ENCODE data around the gene CD1C.
"Not testable (repeated sequence)": the region's sequence is repeated elsewhere in the genome, so short reads cannot be mapped to it uniquely, and the experiment has no call there.

The CD1C gene

DNA sequence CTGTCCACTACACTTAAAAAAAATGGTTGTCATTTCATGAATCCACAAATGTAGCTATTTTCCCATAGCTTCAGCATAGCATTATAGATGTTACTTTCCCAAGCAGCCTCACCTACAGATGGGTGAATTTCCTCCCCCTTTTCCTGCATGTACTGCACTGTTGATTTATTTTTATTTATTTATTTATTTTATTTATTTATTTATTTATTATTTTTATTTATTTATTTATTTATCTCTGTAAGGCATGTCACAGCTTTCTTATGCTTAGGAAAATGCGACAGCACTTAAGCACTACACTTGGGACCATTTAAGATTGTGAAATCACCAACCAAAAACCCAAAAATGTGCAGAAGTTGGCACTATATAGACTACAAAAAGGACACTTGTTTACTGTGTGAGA, 30.6 kb upstream of the CD1C start:
- ATAC-seq: no peak

DNA sequence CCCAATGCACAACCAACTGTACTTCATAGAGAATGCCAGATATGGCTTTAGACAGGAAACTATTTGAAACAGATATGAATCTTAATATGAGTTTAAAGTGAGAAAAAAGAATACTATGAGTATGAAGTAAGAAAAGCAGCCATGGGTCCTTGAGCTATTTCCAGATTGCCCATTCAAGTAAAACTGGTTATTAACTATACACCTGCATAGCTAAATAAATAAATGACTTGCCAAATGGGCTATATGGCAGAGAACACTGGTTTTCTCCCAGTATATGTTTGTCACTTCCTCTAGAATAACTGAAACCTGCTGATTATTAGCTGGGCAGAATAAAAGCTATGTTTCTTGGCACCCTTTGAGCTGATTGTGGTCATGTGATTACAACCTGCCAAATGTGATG, 17.0 kb upstream of the CD1C start:
- ATAC-seq: no peak

More for the DNA sequence above, 30.6 kb upstream of the CD1C start:
- TF ChIP-seq ESRRG (CRISPR knock-in tag; IDR thresholded peaks at IDR 0.05) (no peak), ISL1 (CRISPR knock-in tag; IDR thresholded peaks at IDR 0.05) (no peak), GLIS3 (CRISPR knock-in tag; IDR thresholded peaks at IDR 0.05) (no peak), ZNF70 (CRISPR knock-in tag; IDR thresholded peaks at IDR 0.05) (no peak), TOX (CRISPR knock-in tag; IDR thresholded peaks at IDR 0.05; ENCODE audit: borderline replicate concordance) (no peak), ZFP30 (CRISPR knock-in tag; IDR thresholded peaks at IDR 0.05) (no peak), PPARA (CRISPR knock-in tag; IDR thresholded peaks at IDR 0.05; ENCODE audit: borderline replicate concordance) (no peak), ZC3H10 (CRISPR knock-in tag; IDR thresholded peaks at IDR 0.05) (no peak), ZNF565 (CRISPR knock-in tag; conservative IDR thresholded peaks at IDR 0.05; ENCODE audit: low read depth) (no peak), ARNTL (CRISPR knock-in tag; IDR thresholded peaks at IDR 0.05; ENCODE audit: borderline replicate concordance, low read depth) (no peak)
- TF ChIP-seq, protein P1, sequence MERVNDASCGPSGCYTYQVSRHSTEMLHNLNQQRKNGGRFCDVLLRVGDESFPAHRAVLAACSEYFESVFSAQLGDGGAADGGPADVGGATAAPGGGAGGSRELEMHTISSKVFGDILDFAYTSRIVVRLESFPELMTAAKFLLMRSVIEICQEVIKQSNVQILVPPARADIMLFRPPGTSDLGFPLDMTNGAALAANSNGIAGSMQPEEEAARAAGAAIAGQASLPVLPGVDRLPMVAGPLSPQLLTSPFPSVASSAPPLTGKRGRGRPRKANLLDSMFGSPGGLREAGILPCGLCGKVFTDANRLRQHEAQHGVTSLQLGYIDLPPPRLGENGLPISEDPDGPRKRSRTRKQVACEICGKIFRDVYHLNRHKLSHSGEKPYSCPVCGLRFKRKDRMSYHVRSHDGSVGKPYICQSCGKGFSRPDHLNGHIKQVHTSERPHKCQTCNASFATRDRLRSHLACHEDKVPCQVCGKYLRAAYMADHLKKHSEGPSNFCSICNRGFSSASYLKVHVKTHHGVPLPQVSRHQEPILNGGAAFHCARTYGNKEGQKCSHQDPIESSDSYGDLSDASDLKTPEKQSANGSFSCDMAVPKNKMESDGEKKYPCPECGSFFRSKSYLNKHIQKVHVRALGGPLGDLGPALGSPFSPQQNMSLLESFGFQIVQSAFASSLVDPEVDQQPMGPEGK (CRISPR knock-in tag; IDR thresholded peaks at IDR 0.05; ENCODE audit: borderline replicate concordance): no peak
- TF ChIP-seq, protein P2, sequence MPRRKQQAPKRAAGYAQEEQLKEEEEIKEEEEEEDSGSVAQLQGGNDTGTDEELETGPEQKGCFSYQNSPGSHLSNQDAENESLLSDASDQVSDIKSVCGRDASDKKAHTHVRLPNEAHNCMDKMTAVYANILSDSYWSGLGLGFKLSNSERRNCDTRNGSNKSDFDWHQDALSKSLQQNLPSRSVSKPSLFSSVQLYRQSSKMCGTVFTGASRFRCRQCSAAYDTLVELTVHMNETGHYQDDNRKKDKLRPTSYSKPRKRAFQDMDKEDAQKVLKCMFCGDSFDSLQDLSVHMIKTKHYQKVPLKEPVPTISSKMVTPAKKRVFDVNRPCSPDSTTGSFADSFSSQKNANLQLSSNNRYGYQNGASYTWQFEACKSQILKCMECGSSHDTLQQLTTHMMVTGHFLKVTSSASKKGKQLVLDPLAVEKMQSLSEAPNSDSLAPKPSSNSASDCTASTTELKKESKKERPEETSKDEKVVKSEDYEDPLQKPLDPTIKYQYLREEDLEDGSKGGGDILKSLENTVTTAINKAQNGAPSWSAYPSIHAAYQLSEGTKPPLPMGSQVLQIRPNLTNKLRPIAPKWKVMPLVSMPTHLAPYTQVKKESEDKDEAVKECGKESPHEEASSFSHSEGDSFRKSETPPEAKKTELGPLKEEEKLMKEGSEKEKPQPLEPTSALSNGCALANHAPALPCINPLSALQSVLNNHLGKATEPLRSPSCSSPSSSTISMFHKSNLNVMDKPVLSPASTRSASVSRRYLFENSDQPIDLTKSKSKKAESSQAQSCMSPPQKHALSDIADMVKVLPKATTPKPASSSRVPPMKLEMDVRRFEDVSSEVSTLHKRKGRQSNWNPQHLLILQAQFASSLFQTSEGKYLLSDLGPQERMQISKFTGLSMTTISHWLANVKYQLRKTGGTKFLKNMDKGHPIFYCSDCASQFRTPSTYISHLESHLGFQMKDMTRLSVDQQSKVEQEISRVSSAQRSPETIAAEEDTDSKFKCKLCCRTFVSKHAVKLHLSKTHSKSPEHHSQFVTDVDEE (CRISPR knock-in tag; IDR thresholded peaks at IDR 0.05): no peak

DNA sequence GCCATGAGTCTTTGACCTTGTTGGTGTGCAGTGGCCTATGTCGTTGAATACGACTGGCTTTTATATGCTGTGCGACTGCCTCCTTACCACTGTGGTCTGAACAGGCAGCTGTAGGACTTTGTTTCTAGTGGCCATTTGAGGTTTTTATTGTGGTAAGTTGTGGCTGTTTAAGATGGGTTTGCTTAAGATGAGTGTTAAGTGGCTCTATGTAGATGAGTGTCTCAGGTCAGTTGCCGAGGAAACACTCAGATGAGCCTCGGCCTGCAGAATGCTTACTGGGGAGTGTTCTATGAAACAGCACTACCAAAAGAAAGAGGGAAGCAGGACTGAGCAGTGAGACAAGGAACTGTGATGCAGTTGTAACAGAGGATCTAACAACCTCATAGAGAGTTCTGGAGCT, 14.9 kb upstream of the CD1C start:
- TF ChIP-seq OSR1 (CRISPR knock-in tag; IDR thresholded peaks at IDR 0.05) (no peak), ZNF70 (CRISPR knock-in tag; IDR thresholded peaks at IDR 0.05) (no peak), ZC3H10 (CRISPR knock-in tag; IDR thresholded peaks at IDR 0.05) (no peak), TCF4 (CRISPR knock-in tag; IDR thresholded peaks at IDR 0.05; ENCODE audit: borderline replicate concordance) (no peak)
- ATAC-seq: no peak

More for the DNA sequence above, 17.0 kb upstream of the CD1C start:
- no peak for TF ChIP-seq ZFP3 (CRISPR knock-in tag; IDR thresholded peaks at IDR 0.05)
- TF ChIP-seq ZNF8 (CRISPR knock-in tag; IDR thresholded peaks at IDR 0.05): no peak
- TF ChIP-seq ZFP30 (CRISPR knock-in tag; IDR thresholded peaks at IDR 0.05): no peak
- no peak for TF ChIP-seq RARB (CRISPR knock-in tag; IDR thresholded peaks at IDR 0.05)
- no peak for TF ChIP-seq PPARA (CRISPR knock-in tag; IDR thresholded peaks at IDR 0.05; ENCODE audit: borderline replicate concordance)
- TF ChIP-seq SNAI2 (CRISPR knock-in tag; IDR thresholded peaks at IDR 0.05): no peak
- no peak for TF ChIP-seq BACH2 (CRISPR knock-in tag; IDR thresholded peaks at IDR 0.05; ENCODE audit: borderline replicate concordance)
- TF ChIP-seq CSDC2 (CRISPR knock-in tag; IDR thresholded peaks at IDR 0.05): no peak
- TF ChIP-seq TOX (CRISPR knock-in tag; IDR thresholded peaks at IDR 0.05; ENCODE audit: borderline replicate concordance): no peak
- TF ChIP-seq, protein P3, sequence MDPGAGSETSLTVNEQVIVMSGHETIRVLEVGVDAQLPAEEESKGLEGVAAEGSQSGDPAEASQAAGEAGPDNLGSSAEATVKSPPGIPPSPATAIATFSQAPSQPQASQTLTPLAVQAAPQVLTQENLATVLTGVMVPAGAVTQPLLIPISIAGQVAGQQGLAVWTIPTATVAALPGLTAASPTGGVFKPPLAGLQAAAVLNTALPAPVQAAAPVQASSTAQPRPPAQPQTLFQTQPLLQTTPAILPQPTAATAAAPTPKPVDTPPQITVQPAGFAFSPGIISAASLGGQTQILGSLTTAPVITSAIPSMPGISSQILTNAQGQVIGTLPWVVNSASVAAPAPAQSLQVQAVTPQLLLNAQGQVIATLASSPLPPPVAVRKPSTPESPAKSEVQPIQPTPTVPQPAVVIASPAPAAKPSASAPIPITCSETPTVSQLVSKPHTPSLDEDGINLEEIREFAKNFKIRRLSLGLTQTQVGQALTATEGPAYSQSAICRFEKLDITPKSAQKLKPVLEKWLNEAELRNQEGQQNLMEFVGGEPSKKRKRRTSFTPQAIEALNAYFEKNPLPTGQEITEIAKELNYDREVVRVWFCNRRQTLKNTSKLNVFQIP (CRISPR knock-in tag; IDR thresholded peaks at IDR 0.05; ENCODE audit: borderline replicate concordance, low read depth): no peak
- no peak for TF ChIP-seq ZNF565 (CRISPR knock-in tag; conservative IDR thresholded peaks at IDR 0.05; ENCODE audit: low read depth)
- TF ChIP-seq, protein P1 (CRISPR knock-in tag; IDR thresholded peaks at IDR 0.05; ENCODE audit: borderline replicate concordance): no peak

DNA sequence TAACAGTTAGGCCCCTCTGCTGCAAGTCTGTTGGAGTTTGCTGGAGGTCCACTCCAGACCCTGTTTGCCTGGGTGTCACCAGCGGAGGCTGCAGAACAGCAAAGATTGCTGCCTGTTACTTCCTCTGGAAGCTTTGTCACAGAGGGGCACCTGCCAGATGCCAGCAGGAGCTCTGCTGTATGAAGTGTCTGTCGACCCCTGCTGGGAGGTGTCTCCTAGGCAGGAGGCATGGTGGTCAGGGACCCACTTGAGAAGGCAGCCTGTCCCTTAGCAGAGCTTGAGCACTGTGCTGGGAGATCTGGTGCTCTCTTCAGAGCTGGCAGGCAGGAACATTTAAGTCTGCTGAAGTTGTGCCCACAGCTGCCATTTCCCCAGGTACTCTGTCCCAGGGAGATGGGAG, 7.3 kb upstream of the CD1C start:
- ATAC-seq: not testable (repeated sequence)
